HG02642 (cell line): Measurements from ENCODE around the gene FGF2.
"Not testable (repeated sequence)": the region's sequence is repeated elsewhere in the genome, so short reads cannot be mapped to it uniquely, and the experiment has no call there.

Experiments
- ATAC-seq: cut with Tn5 transposase; IDR thresholded peaks from one replicate; pipeline ENCODE4 v1.9.1; 2021; ENCODE audit warnings: mild to moderate bottlenecking; ENCODE audit not compliant: unreplicated experiment, poor library complexity

FGF2 gene

GRCh38 chr4:122842984-122843531 is 16.4 kb downstream of the FGF2 start:
- ATAC-seq, result no peak

GRCh38 chr4:122844391-122844790 is 17.8 kb downstream of the FGF2 start:
- not testable (repeated sequence) for ATAC-seq

GRCh38 chr4:122845066-122845465 is 18.4 kb downstream of the FGF2 start:
- ATAC-seq, result no peak

- no peak for ATAC-seq
Observed at GRCh38 chr4:122845760-122846159, 19.1 kb downstream of the FGF2 start.

- no peak for ATAC-seq
Observed at GRCh38 chr4:122847931-122848330, 21.3 kb downstream of the FGF2 start.

- not testable (repeated sequence) for ATAC-seq
Observed at GRCh38 chr4:122849789-122850188, 23.2 kb downstream of the FGF2 start.

GRCh38 chr4:122851568-122851967 is 24.9 kb downstream of the FGF2 start:
- ATAC-seq, result no peak

GRCh38 chr4:122854447-122855352 is 28.1 kb downstream of the FGF2 start:
- ATAC-seq, result no peak

- ATAC-seq, result no peak
Observed at GRCh38 chr4:122855353-122855890, 28.8 kb downstream of the FGF2 start.

GRCh38 chr4:122857160-122857559 is 30.5 kb downstream of the FGF2 start:
- no peak for ATAC-seq

GRCh38 chr4:122858705-122859104 is 32.1 kb downstream of the FGF2 start:
- ATAC-seq, result no peak

GRCh38 chr4:122861172-122861943 is 34.7 kb downstream of the FGF2 start:
- no peak for ATAC-seq

- ATAC-seq, result no peak
Observed at GRCh38 chr4:122863639-122864038, 37.0 kb downstream of the FGF2 start.

- no peak for ATAC-seq
Observed at GRCh38 chr4:122865425-122865824, 38.8 kb downstream of the FGF2 start.

GRCh38 chr4:122868235-122868634 is 41.6 kb downstream of the FGF2 start:
- not testable (repeated sequence) for ATAC-seq

- ATAC-seq, result no peak
Observed at GRCh38 chr4:122873146-122873545, 46.5 kb downstream of the FGF2 start.

GRCh38 chr4:122873821-122874593 is 47.4 kb downstream of the FGF2 start:
- ATAC-seq, result no peak

GRCh38 chr4:122875949-122876348 is 49.3 kb downstream of the FGF2 start:
- no peak for ATAC-seq

GRCh38 chr4:122876456-122876855 is 49.8 kb downstream of the FGF2 start:
- no peak for ATAC-seq

GRCh38 chr4:122879001-122879400 is 52.4 kb downstream of the FGF2 start:
- no peak for ATAC-seq
